IMR-90 (cell line): ENCODE results near the gene PLXNC1. TPM values are rescaled to one million over a fixed set of nuclear protein-coding genes. Genes with fewer than 3 reads are reported as not detected.

Experiments used
- ATAC-seq: fragments of 200-7000 bp; cut with Tn5 transposase; 2 replicates; pipeline ENCODE4 v1.9.1; 2020; ENCODE audit warnings: low read depth, mild to moderate bottlenecking, moderate library complexity
- BruUV-seq: library from RNA; stranded (reverse); fragments of 400-500 nt; replicated peaks from 2 replicates; lab custom pipeline; 2021; lab: Mats Ljungman, UMichigan
- CTCF ChIA-PET: fragments of 300-600 bp; formaldehyde crosslinking; extraction: SDS; loops from one replicate; lab custom pipeline; 2021; ENCODE audit warnings: antibody characterized with exemption; lab: Yijun Ruan, JAX
- POLR2A ChIA-PET: fragments of 300-600 bp; sonication (Branson Sonifier 250); formaldehyde crosslinking; loops from one replicate; lab custom pipeline; 2022; ENCODE audit warnings: antibody characterized with exemption; ENCODE audit not compliant: unreplicated experiment; lab: Charles Lee
- DNase-seq: peaks from one replicate; pipeline ENCODE4 v3.0.0; 2013
- H2AFZ ChIP-seq: replicated peaks from 2 replicates; pipeline ENCODE3; 2013; ENCODE audit warnings: low read length, mild to moderate bottlenecking; ENCODE audit not compliant: poor library complexity
- H2AK5ac ChIP-seq: 2 replicates; pipeline ENCODE4 v1.6.1; 2013; ENCODE audit warnings: low read depth, low read length, inconsistent platforms
- H2AK9ac ChIP-seq: replicated peaks from 2 replicates; pipeline ENCODE3; 2013; ENCODE audit warnings: mild to moderate bottlenecking, low read depth, low read length, moderate library complexity; ENCODE audit not compliant: poor library complexity
- H2BK120ac ChIP-seq: 2 replicates; pipeline ENCODE4 v1.6.1; 2013; ENCODE audit warnings: low read depth, low read length, inconsistent platforms
- H2BK15ac ChIP-seq: 3 replicates; pipeline ENCODE4 v1.6.1; 2013; ENCODE audit warnings: low read depth, low read length, inconsistent platforms
- H2BK20ac ChIP-seq: 2 replicates; pipeline ENCODE4 v1.6.1; 2013; ENCODE audit warnings: low read depth, mild to moderate bottlenecking, inconsistent platforms, low read length, moderate library complexity
- H2BK5ac ChIP-seq: 2 replicates; pipeline ENCODE4 v1.6.1; 2013; ENCODE audit warnings: mild to moderate bottlenecking, low read depth, low read length, inconsistent platforms; ENCODE audit not compliant: poor library complexity, severe bottlenecking
- H3K14ac ChIP-seq: replicated peaks from 2 replicates; pipeline ENCODE4 v1.6.1; 2013; ENCODE audit warnings: low read depth, low read length, inconsistent platforms
- H3K18ac ChIP-seq: 2 replicates; pipeline ENCODE4 v1.6.1; 2013; ENCODE audit warnings: low read depth, low read length, control low read depth
- H3K23ac ChIP-seq: 2 replicates; pipeline ENCODE4 v1.6.1; 2013; ENCODE audit warnings: low read depth, low read length, inconsistent platforms
- H3K27ac ChIP-seq: 2 replicates; pipeline ENCODE4 v1.5.1; 2013; ENCODE audit warnings: mild to moderate bottlenecking, control low read depth, low read length; ENCODE audit not compliant: insufficient read depth
- H3K27me3 ChIP-seq: 2 replicates; pipeline ENCODE4 v1.6.1; 2013; ENCODE audit warnings: low read length; ENCODE audit not compliant: control insufficient read depth, insufficient read depth
- H3K36me3 ChIP-seq: 2 replicates; pipeline ENCODE4 v1.6.1; 2013; ENCODE audit warnings: low read length, mixed read lengths; ENCODE audit not compliant: control insufficient read depth, insufficient read depth
- H3K4ac ChIP-seq: 2 replicates; pipeline ENCODE4 v1.6.1; 2013; ENCODE audit warnings: low read depth, low read length, inconsistent platforms
- H3K4me1 ChIP-seq: 2 replicates; pipeline ENCODE4 v1.6.1; 2013; ENCODE audit warnings: low read length, mixed read lengths; ENCODE audit not compliant: control insufficient read depth, insufficient read depth
- H3K4me2 ChIP-seq: 2 replicates; pipeline ENCODE4 v1.6.1; 2013; ENCODE audit warnings: low read depth, mild to moderate bottlenecking, control low read depth, low read length, moderate library complexity
- H3K4me3 ChIP-seq: 2 replicates; pipeline ENCODE4 v1.5.1; 2013; ENCODE audit warnings: low read depth, mild to moderate bottlenecking, control low read depth, low read length, moderate library complexity; ENCODE audit not compliant: insufficient read depth
- H3K56ac ChIP-seq: 2 replicates; pipeline ENCODE4 v1.6.1; 2013; ENCODE audit warnings: low read length, inconsistent platforms; ENCODE audit not compliant: insufficient read depth; ENCODE audit errors: extremely low read depth
- H3K79me1 ChIP-seq, 2 experiments: 2 replicates each; pipeline ENCODE4 v1.6.1; 2013; ENCODE audit warnings: low read length in 2 of 2, inconsistent platforms in 1 of 2, low read depth in 1 of 2
- H3K9ac ChIP-seq: 2 replicates; pipeline ENCODE4 v1.6.1; 2013; ENCODE audit warnings: low read depth, low read length, control low read depth
- H3K9me1 ChIP-seq: 2 replicates; pipeline ENCODE4 v1.6.1; 2013; ENCODE audit warnings: low read length, inconsistent platforms; ENCODE audit not compliant: insufficient read depth
- H3K9me3 ChIP-seq: 2 replicates; pipeline ENCODE4 v1.6.1; 2013; ENCODE audit warnings: low read length; ENCODE audit not compliant: control insufficient read depth, insufficient read depth
- H4K20me1 ChIP-seq: 2 replicates; pipeline ENCODE4 v1.6.1; 2013; ENCODE audit warnings: low read length, inconsistent platforms; ENCODE audit not compliant: insufficient read depth
- H4K5ac ChIP-seq: 2 replicates; pipeline ENCODE4 v1.6.1; 2013; ENCODE audit warnings: mild to moderate bottlenecking, low read depth, low read length, control low read depth
- H4K8ac ChIP-seq, 2 experiments: 2 replicates each; pipeline ENCODE4 v1.6.1; 2013; ENCODE audit warnings: low read depth in 2 of 2, low read length in 2 of 2, control low read depth in 1 of 2, inconsistent platforms in 1 of 2
- H4K91ac ChIP-seq: 2 replicates; pipeline ENCODE4 v1.6.1; 2013; ENCODE audit warnings: low read depth, low read length, inconsistent platforms; ENCODE audit not compliant: insufficient read depth
- CHD1 ChIP-seq: IDR thresholded peaks from 2 replicates; pipeline ENCODE4 v1.6.1; 2012; ENCODE audit warnings: low read depth, low read length, improper control_type of control experiment
- SMC3 ChIP-seq: fragments of 150-350 bp; IDR thresholded peaks from 2 replicates; pipeline ENCODE4 v1.6.1; 2016; ENCODE audit warnings: low read depth, mild to moderate bottlenecking, antibody characterized with exemption, low read length, moderate library complexity
- WGBS, 2 experiments: methylation state at CpG; one replicate each; pipeline versions ENCODE4 v1.1.5 to v1.1.7; 2013; ENCODE audit warnings: missing lambda C conversion rate in 2 of 2; ENCODE audit not compliant: insufficient read length in 1 of 2; ENCODE audit errors: extremely low coverage in 2 of 2; 5-methylcytosine and 5-hydroxymethylcytosine counted together
- dilution Hi-C: fragments of 300-500 bp; cut with HindIII; formaldehyde crosslinking; loops from one replicate; pipeline ENCODE4 v1.14.3; 2018; ENCODE audit warnings: low sequenced_read_pairs; ENCODE audit not compliant: unreplicated experiment
- in situ Hi-C: fragments of 300-500 bp; cut with MboI; formaldehyde crosslinking; loops from 3 replicates; pipeline ENCODE4 v1.14.3; 2019; ENCODE audit warnings: low sequenced_read_pairs, inconsistent platforms, mixed read lengths
- intact Hi-C: fragments of 100-400 bp; cut with micrococcal nuclease; formaldehyde crosslinking; loops from 2 replicates; pipeline ENCODE4 v1.10.0; 2022
- polyA plus RNA-seq, 3 experiments: library from polyadenylated mRNA; depleted of rRNA; stranded (reverse); fragments of >200 nt; gene quantifications; 2 replicates each; pipeline ENCODE4 v1.2.3, GENCODE V29; 2012; ENCODE audit warnings: low replicate concordance in 1 of 3
- total RNA-seq: library from RNA; depleted of rRNA; stranded (reverse); fragments of >200 nt; gene quantifications from 2 replicates; pipeline ENCODE4 v1.2.3, GENCODE V29; 2012
- TF ChIP-seq, protein P1 (sequence below): conservative IDR thresholded peaks from 2 replicates; pipeline ENCODE4 v1.5.1; 2012; ENCODE audit warnings: mild to moderate bottlenecking, low read depth, low read length, improper control_type of control experiment

The PLXNC1 gene
- total and polyA plus RNA-seq, 2 of the 4 experiments (the other 2 are of a cell fraction) = 1.0 to 1.6 TPM

DNA sequence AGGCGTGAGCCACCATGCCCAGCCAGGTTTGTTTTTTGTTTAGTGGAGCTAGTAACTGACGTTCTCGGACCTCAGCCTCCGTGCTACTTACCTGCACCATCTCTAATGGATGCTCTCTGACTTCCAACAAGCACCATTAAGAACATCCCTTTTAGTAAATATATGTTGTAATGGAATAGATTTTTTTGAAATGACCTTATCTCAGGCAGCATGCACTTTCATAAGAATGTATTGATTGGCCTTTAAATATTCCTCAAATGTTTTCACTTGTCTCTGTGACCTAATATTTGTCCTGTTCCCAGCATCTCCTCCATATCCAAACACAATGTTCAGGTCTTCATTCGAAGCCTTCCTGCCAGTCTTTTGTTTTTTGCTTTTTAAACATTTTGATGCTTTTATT, 51.7 kb downstream of the PLXNC1 start:
- WGBS, 2 experiments = no CpG with 5 or more reads among the region's 5 CpGs
- Histone ChIP-seq H2BK15ac (no peak overlapping the region), H3K56ac (no peak overlapping the region), H2BK20ac (no peak overlapping the region), H2AFZ (no peak overlapping the region), H3K36me3 (no peaks in the 10 kb centered on the region), H3K9ac (no peak overlapping the region), H4K20me1 (no peaks in the 10 kb centered on the region), H3K4me1 (no peaks in the 10 kb centered on the region), H4K8ac (no peak overlapping the region), H3K9me3 (peaks cover 2% of the 10 kb centered on the region; the same call in 1 of the 2 replicates), H3K4ac (no peak overlapping the region), H3K14ac (no peak overlapping the region), H2BK5ac (no peak overlapping the region), H3K79me1 (no peaks in the 10 kb centered on the region), H4K5ac (no peak overlapping the region), H3K9me1 (no peaks in the 10 kb centered on the region), H2AK5ac (no peak overlapping the region), H3K18ac (no peak overlapping the region), H2AK9ac (no peak overlapping the region), H4K91ac (no peak overlapping the region), H3K4me3 (no peak overlapping the region), H2BK120ac (no peak overlapping the region), H3K27ac (no peak overlapping the region), H3K27me3 (peaks cover 12% of the 10 kb centered on the region), H3K4me2 (no peak overlapping the region), H3K23ac (no peak overlapping the region)
- no peak for ATAC-seq
- TF ChIP-seq, protein P1, sequence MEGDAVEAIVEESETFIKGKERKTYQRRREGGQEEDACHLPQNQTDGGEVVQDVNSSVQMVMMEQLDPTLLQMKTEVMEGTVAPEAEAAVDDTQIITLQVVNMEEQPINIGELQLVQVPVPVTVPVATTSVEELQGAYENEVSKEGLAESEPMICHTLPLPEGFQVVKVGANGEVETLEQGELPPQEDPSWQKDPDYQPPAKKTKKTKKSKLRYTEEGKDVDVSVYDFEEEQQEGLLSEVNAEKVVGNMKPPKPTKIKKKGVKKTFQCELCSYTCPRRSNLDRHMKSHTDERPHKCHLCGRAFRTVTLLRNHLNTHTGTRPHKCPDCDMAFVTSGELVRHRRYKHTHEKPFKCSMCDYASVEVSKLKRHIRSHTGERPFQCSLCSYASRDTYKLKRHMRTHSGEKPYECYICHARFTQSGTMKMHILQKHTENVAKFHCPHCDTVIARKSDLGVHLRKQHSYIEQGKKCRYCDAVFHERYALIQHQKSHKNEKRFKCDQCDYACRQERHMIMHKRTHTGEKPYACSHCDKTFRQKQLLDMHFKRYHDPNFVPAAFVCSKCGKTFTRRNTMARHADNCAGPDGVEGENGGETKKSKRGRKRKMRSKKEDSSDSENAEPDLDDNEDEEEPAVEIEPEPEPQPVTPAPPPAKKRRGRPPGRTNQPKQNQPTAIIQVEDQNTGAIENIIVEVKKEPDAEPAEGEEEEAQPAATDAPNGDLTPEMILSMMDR = no peak
- TF ChIP-seq SMC3 = no peak
- no peak for TF ChIP-seq CHD1
- intact Hi-C loops (no loop called here), dilution Hi-C loops (no loop called here), in situ Hi-C loops (no loop called here)
- DNase-seq = no peak
- no TSS peak for BruUV-seq
- ChIA-PET POLR2A (no interaction called here), CTCF (interaction anchor here (0.6 to 1.0 kb wide), 2 partner anchors 88 to 180 kb away, joined by 3 to 5 read pairs; no protein-coding TSS in a partner anchor)
